Endothelial cell of umbilical vein (primary cell): ENCODE measurements around the gene SFT2D3. TPM values are rescaled to one million over a fixed set of nuclear protein-coding genes. Genes with fewer than 3 reads are reported as not detected.

ENCODE experiments used
- BruUV-seq: library from RNA; stranded (reverse); fragments of 400-500 nt; replicated peaks from 2 replicates; lab custom pipeline; 2021; lab: Mats Ljungman, UMichigan
- CTCF ChIA-PET: fragments of 300-600, 350-600 bp; sonication (Branson Sonifier 250); formaldehyde crosslinking; loops from one replicate; lab custom pipeline; 2021; ENCODE audit warnings: antibody characterized with exemption, inconsistent platforms; lab: Charles Lee
- POLR2A ChIA-PET: fragments of 300-600, 350-600 bp; sonication (Branson Sonifier 250); formaldehyde crosslinking; loops from one replicate; lab custom pipeline; 2021; ENCODE audit warnings: antibody characterized with exemption, inconsistent platforms; lab: Charles Lee
- DNase-seq: peaks from one replicate; pipeline ENCODE4 v3.0.0-alpha.2; 2011; ENCODE audit warnings: low read depth, low spot score
- FAIRE-seq: peaks from 2 replicates; lab custom pipeline; 2011; peaks lifted over from hg19 to GRCh38; lab: Jason Lieb, UNC
- H2AFZ ChIP-seq: 2 replicates; pipeline ENCODE4 v1.6.0; 2012; ENCODE audit warnings: low read depth, low read length, control low read depth, inconsistent platforms
- H3K27ac ChIP-seq: 2 replicates; pipeline ENCODE4 v1.5.1; 2011; ENCODE audit warnings: low read depth, mild to moderate bottlenecking, control low read depth, low read length, moderate library complexity; ENCODE audit not compliant: insufficient read depth
- H3K27me3 ChIP-seq, 2 experiments: 2 replicates each; pipeline versions ENCODE4 v1.6.0 to v1.6.1; 2011; ENCODE audit warnings: low read length in 2 of 2, mixed read lengths in 1 of 2; ENCODE audit not compliant: control insufficient read depth in 2 of 2, insufficient read depth in 2 of 2
- H3K36me3 ChIP-seq, 2 experiments: 2 replicates in 1 of 2; 3 replicates in 1 of 2; pipeline ENCODE4 v1.5.1; 2011; ENCODE audit warnings: low read length in 2 of 2, mild to moderate bottlenecking in 1 of 2, moderate library complexity in 1 of 2; ENCODE audit not compliant: control insufficient read depth in 2 of 2, insufficient read depth in 2 of 2; ENCODE audit errors: extremely low read depth in 1 of 2
- H3K4me1 ChIP-seq: 3 replicates; pipeline ENCODE4 v1.5.1; 2011; ENCODE audit warnings: mild to moderate bottlenecking, low read length; ENCODE audit not compliant: control insufficient read depth, insufficient read depth; ENCODE audit errors: extremely low read depth
- H3K4me2 ChIP-seq: 2 replicates; pipeline ENCODE4 v1.6.1; 2011; ENCODE audit warnings: low read length, control low read depth, mixed read lengths; ENCODE audit not compliant: insufficient read depth
- H3K4me3 ChIP-seq, 3 experiments: fragments of 200-600 bp in 1 of 3; sonication (generic), shearing (Covaris generic) in 1 of 3; replicated peaks in 1 of 3; 2 replicates each; pipeline ENCODE4 v1.5.1; 2011 to 2016; ENCODE audit warnings: control low read depth in 3 of 3, low read length in 3 of 3, mild to moderate bottlenecking in 2 of 3, inconsistent platforms in 1 of 3, low read depth in 1 of 3, moderate library complexity in 1 of 3; ENCODE audit not compliant: insufficient read depth in 1 of 3
- H3K79me2 ChIP-seq: 2 replicates; pipeline ENCODE4 v1.6.0; 2012; ENCODE audit warnings: low read length, inconsistent platforms; ENCODE audit not compliant: control insufficient read depth, insufficient read depth
- H3K9ac ChIP-seq: replicated peaks from 2 replicates; pipeline ENCODE3; 2011; ENCODE audit warnings: low read length, control low read depth; ENCODE audit not compliant: insufficient read depth; ENCODE audit errors: extremely low read depth
- H3K9me1 ChIP-seq: replicated peaks from 3 replicates; pipeline ENCODE4 v1.6.0; 2011; ENCODE audit warnings: mild to moderate bottlenecking, low read length; ENCODE audit not compliant: control insufficient read depth, insufficient read depth; ENCODE audit errors: extremely low read depth
- H3K9me3 ChIP-seq: replicated peaks from 2 replicates; pipeline ENCODE4 v1.5.1; 2012; ENCODE audit warnings: low read length, inconsistent platforms; ENCODE audit not compliant: control insufficient read depth, insufficient read depth
- H4K20me1 ChIP-seq: replicated peaks from 2 replicates; pipeline ENCODE3; 2011; ENCODE audit warnings: mild to moderate bottlenecking, low read length; ENCODE audit not compliant: control insufficient read depth, insufficient read depth; ENCODE audit errors: extremely low read depth
- EZH2 ChIP-seq: IDR thresholded peaks from 2 replicates; pipeline ENCODE4 v1.6.1; 2012; ENCODE audit warnings: borderline replicate concordance, low read depth, mild to moderate bottlenecking, moderate library complexity, low read length, inconsistent platforms; ENCODE audit not compliant: severe bottlenecking
- FOS ChIP-seq: IDR thresholded peaks from 2 replicates; pipeline ENCODE4 v1.6.1; 2011; ENCODE audit warnings: mild to moderate bottlenecking, low read length, moderate library complexity, borderline replicate concordance; ENCODE audit not compliant: insufficient read depth
- GATA2 ChIP-seq: IDR thresholded peaks from 2 replicates; pipeline ENCODE4 v1.7.0; 2011; ENCODE audit warnings: low read depth, mild to moderate bottlenecking, moderate library complexity, mixed read lengths, low read length; ENCODE audit not compliant: insufficient read length, insufficient read depth
- JUN ChIP-seq: IDR thresholded peaks from 2 replicates; pipeline ENCODE4 v1.6.1; 2011; ENCODE audit warnings: borderline replicate concordance, low read depth; ENCODE audit not compliant: insufficient read length, insufficient read depth
- MYC ChIP-seq: IDR thresholded peaks from one replicate; pipeline ENCODE4 v1.6.1; 2011; ENCODE audit warnings: mild to moderate bottlenecking, low read depth, low read length
- POLR2A ChIP-seq: IDR thresholded peaks from 2 replicates; pipeline ENCODE4 v1.6.1; 2012; ENCODE audit warnings: low read depth, mild to moderate bottlenecking, control low read depth, low read length
- POLR2AphosphoS5 ChIP-seq: IDR thresholded peaks from 2 replicates; pipeline ENCODE4 v1.6.1; 2012; ENCODE audit warnings: low read depth, mild to moderate bottlenecking, control low read depth, low read length, moderate library complexity; ENCODE audit not compliant: insufficient read depth
- dilution Hi-C: fragments of 300-500 bp; cut with MboI; formaldehyde crosslinking; loops from one replicate; pipeline ENCODE4 v1.15.0; 2019; ENCODE audit warnings: low sequenced_read_pairs; ENCODE audit not compliant: extremely low pct_ligation_motif_present
- intact Hi-C: fragments of 100-400 bp; cut with micrococcal nuclease; formaldehyde crosslinking; loops from one replicate; pipeline ENCODE4 v1.10.0; 2022
- polyA plus RNA-seq, 4 experiments: library from polyadenylated mRNA; depleted of rRNA in 3 of 4; stranded (reverse) in 3 of 4; unstranded in 1 of 4; fragments of >200 nt; gene quantifications; 2 replicates each; pipeline versions ENCODE4 v1.2.1 to v1.2.3, GENCODE V29; 2011 to 2012; ENCODE audit warnings: missing spikeins in 1 of 4
- total RNA-seq: library from RNA; stranded (reverse); gene quantifications from 2 replicates; pipeline ENCODE4 v1.2.3, GENCODE V29; 2021
- TF ChIP-seq, protein P1 (sequence below): IDR thresholded peaks from 2 replicates; pipeline ENCODE4 v1.6.1; 2011; ENCODE audit not compliant: insufficient read depth, insufficient read length
- TF ChIP-seq, protein P2 (sequence below), 2 donors: IDR thresholded peaks; 1 replicate in 1 of 2; 2 replicates in 1 of 2; pipeline ENCODE4 v1.5.1; 2011; ENCODE audit warnings: low read length in 2 of 2, mild to moderate bottlenecking in 2 of 2, moderate library complexity in 2 of 2, control low read depth in 1 of 2, inconsistent platforms in 1 of 2, low read depth in 1 of 2; ENCODE audit not compliant: insufficient read depth in 1 of 2; ENCODE audit errors: extremely low read depth in 1 of 2

SFT2D3 gene
- total and polyA plus RNA-seq, 2 donors (not counting 3 experiments of a cell fraction or from before 2014, with no cell fraction given) = 4.5 to 4.7 TPM

DNA sequence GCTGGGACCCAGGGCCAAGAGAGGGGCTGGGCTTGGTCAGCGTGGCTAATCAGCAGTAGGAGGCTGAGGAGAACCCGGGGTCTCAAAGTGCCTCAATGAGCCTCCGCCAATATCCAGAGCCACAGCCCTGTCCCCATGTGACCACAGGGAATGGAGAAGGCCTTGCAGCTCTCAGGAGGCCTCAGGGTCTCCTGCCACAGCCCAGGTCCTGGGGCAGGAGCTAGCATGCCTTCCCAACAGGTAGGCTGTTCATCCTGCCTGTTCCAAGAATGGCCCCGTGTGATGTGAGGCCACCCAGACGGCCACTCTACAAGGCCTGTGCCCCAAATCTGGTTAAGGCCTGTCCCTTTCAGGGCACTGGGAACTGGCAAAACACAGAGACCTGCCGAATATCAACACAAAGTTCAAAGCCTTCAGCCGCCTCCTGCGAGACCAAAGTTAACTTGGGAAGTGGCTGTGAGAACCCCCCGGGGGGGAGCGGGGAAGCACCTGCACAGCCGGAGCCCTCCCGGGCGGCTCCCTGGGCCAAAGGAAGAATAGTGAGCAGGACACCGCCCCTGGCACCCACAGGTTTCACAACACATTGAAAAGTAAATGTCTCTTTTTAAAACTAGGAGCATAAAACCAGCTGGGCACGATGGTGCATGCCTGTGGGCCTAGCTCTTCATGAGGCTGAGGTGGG, 21.5 kb upstream of the SFT2D3 start:
- TF ChIP-seq FOS = no peak
- no peak for TF ChIP-seq POLR2A
- TF ChIP-seq POLR2AphosphoS5 = no peak
- TF ChIP-seq JUN = no peak
- no peak for TF ChIP-seq EZH2
- TF ChIP-seq GATA2 = no peak
- TF ChIP-seq, protein P1, sequence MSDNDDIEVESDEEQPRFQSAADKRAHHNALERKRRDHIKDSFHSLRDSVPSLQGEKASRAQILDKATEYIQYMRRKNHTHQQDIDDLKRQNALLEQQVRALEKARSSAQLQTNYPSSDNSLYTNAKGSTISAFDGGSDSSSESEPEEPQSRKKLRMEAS = no peak
- no peak for TF ChIP-seq MYC
- TF ChIP-seq, protein P2, sequence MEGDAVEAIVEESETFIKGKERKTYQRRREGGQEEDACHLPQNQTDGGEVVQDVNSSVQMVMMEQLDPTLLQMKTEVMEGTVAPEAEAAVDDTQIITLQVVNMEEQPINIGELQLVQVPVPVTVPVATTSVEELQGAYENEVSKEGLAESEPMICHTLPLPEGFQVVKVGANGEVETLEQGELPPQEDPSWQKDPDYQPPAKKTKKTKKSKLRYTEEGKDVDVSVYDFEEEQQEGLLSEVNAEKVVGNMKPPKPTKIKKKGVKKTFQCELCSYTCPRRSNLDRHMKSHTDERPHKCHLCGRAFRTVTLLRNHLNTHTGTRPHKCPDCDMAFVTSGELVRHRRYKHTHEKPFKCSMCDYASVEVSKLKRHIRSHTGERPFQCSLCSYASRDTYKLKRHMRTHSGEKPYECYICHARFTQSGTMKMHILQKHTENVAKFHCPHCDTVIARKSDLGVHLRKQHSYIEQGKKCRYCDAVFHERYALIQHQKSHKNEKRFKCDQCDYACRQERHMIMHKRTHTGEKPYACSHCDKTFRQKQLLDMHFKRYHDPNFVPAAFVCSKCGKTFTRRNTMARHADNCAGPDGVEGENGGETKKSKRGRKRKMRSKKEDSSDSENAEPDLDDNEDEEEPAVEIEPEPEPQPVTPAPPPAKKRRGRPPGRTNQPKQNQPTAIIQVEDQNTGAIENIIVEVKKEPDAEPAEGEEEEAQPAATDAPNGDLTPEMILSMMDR (IDR thresholded peaks at IDR 0.05; ENCODE audit: extremely low read depth in 1 of 2, insufficient read depth in 1 of 2, low read depth in 1 of 2, low read length in 2 of 2) = no peak
- POLR2A ChIA-PET = no interaction called here
- no peaks in the 10 kb centered on the region for H3K9me3 ChIP-seq
- no TSS peak for BruUV-seq
- H3K4me1 ChIP-seq = peaks cover 16% of the 10 kb centered on the region
- H3K27ac ChIP-seq = no peak overlapping the region
- intact Hi-C loops = no loop called here
- H3K9me1 ChIP-seq = no peaks in the 10 kb centered on the region
- no peak overlapping the region for H2AFZ ChIP-seq
- no peaks in the 10 kb centered on the region for H3K36me3 ChIP-seq
- FAIRE-seq (no peak), DNase-seq (no peak)
- no peaks in the 10 kb centered on the region for H3K27me3 ChIP-seq
- H3K4me3 ChIP-seq = no peak overlapping the region
- H3K9ac ChIP-seq = no peak overlapping the region
- dilution Hi-C loops = no loop called here
- no peaks in the 10 kb centered on the region for H4K20me1 ChIP-seq
- no peaks in the 10 kb centered on the region for H3K79me2 ChIP-seq
- no peak overlapping the region for H3K4me2 ChIP-seq
- CTCF ChIA-PET = interaction anchor here (1.2 to 4.7 kb wide), 4 partner anchors 16 to 88 kb away, joined by 4 to 38 read pairs (median 8); no protein-coding TSS in a partner anchor
